CD1c-positive myeloid dendritic cell (primary cell): Measurements from ENCODE around the gene TBPL1.
"Not testable (repeated sequence)": the region's sequence is repeated elsewhere in the genome, so short reads cannot be mapped to it uniquely, and the experiment has no call there.

ENCODE experiments used
- DNase-seq: peaks from one replicate; pipeline ENCODE4 v3.0.0-alpha.2; 2016; ENCODE audit errors: extremely low spot score

The TBPL1 gene

GRCh38 chr6:133953634-133954415, 801 bp downstream of the TBPL1 start:
- DNase-seq: no peak

- no peak for DNase-seq
Observed at GRCh38 chr6:133954657-133955576, 1.9 kb downstream of the TBPL1 start.

GRCh38 chr6:133955582-133956415, 2.8 kb downstream of the TBPL1 start:
- no peak for DNase-seq

- DNase-seq: no peak
Observed at GRCh38 chr6:133956416-133957049, 3.5 kb downstream of the TBPL1 start.

- DNase-seq: no peak
Observed at GRCh38 chr6:133957227-133957626, 4.2 kb downstream of the TBPL1 start.

- no peak for DNase-seq
Observed at GRCh38 chr6:133957780-133958242, 4.8 kb downstream of the TBPL1 start.

- no peak for DNase-seq
Observed at GRCh38 chr6:133958791-133959190, 5.8 kb downstream of the TBPL1 start.

- DNase-seq: no peak
Observed at GRCh38 chr6:133959667-133960368, 6.8 kb downstream of the TBPL1 start.

- no peak for DNase-seq
Observed at GRCh38 chr6:133961831-133962230, 8.8 kb downstream of the TBPL1 start.

- DNase-seq: no peak
Observed at GRCh38 chr6:133964052-133964451, 11.0 kb downstream of the TBPL1 start.

GRCh38 chr6:133964702-133965101, 11.7 kb downstream of the TBPL1 start:
- no peak for DNase-seq

GRCh38 chr6:133965817-133966360, 12.9 kb downstream of the TBPL1 start:
- DNase-seq: no peak

- no peak for DNase-seq
Observed at GRCh38 chr6:133966654-133967329, 13.8 kb downstream of the TBPL1 start.

GRCh38 chr6:133967347-133967746, 14.3 kb downstream of the TBPL1 start:
- DNase-seq: no peak

GRCh38 chr6:133967835-133968234, 14.8 kb downstream of the TBPL1 start:
- DNase-seq: not testable (repeated sequence)

GRCh38 chr6:133969285-133969920, 16.4 kb downstream of the TBPL1 start:
- no peak for DNase-seq

- no peak for DNase-seq
Observed at GRCh38 chr6:133969921-133970295, 16.9 kb downstream of the TBPL1 start.

GRCh38 chr6:133971861-133972260, 18.8 kb downstream of the TBPL1 start:
- no peak for DNase-seq

- DNase-seq: no peak
Observed at GRCh38 chr6:133972388-133972787, 19.4 kb downstream of the TBPL1 start.
